Astrocyte (in vitro differentiated cells and primary cell): ENCODE measurements around the gene CELA3B. TPM values are rescaled to one million over a fixed set of nuclear protein-coding genes. Genes with fewer than 3 reads are reported as not detected.
"Not testable (repeated sequence)": the region's sequence is repeated elsewhere in the genome, so short reads cannot be mapped to it uniquely, and the experiment has no call there.

Experiments
- DNase-seq: peaks from one replicate; pipeline ENCODE4 v3.0.0-alpha.2; 2010; ENCODE audit warnings: low read depth
- FAIRE-seq: peaks from 2 replicates; lab custom pipeline; 2011; peaks lifted over from hg19 to GRCh38; lab: Jason Lieb, UNC
- H2AFZ ChIP-seq: 2 replicates; pipeline ENCODE4 v1.6.0; 2012; ENCODE audit warnings: low read depth, low read length, inconsistent platforms
- H3K27ac ChIP-seq: 2 replicates; pipeline ENCODE4 v1.5.1; 2011; ENCODE audit warnings: low read depth, low read length, inconsistent platforms
- H3K27me3 ChIP-seq: 2 replicates; pipeline ENCODE4 v1.6.0; 2011; ENCODE audit warnings: low read length, inconsistent platforms; ENCODE audit not compliant: insufficient read depth
- H3K36me3 ChIP-seq: 2 replicates; pipeline ENCODE4 v1.5.1; 2011; ENCODE audit warnings: low read length, inconsistent platforms; ENCODE audit not compliant: insufficient read depth
- H3K4me1 ChIP-seq: 2 replicates; pipeline ENCODE4 v1.5.1; 2011; ENCODE audit warnings: low read length, inconsistent platforms; ENCODE audit not compliant: insufficient read depth
- H3K4me2 ChIP-seq: 2 replicates; pipeline ENCODE4 v1.6.0; 2012; ENCODE audit warnings: low read length, inconsistent platforms
- H3K4me3 ChIP-seq: 2 replicates; pipeline ENCODE4 v1.5.1; 2011; ENCODE audit warnings: low read depth, mild to moderate bottlenecking, low read length, inconsistent platforms; ENCODE audit not compliant: insufficient read depth
- H3K79me2 ChIP-seq: 2 replicates; pipeline ENCODE4 v1.6.0; 2012; ENCODE audit warnings: mild to moderate bottlenecking, low read length, inconsistent platforms; ENCODE audit not compliant: insufficient read depth
- H3K9ac ChIP-seq: 2 replicates; pipeline ENCODE4 v1.6.0; 2012; ENCODE audit warnings: mild to moderate bottlenecking, low read length, inconsistent platforms
- H3K9me3 ChIP-seq: 2 replicates; pipeline ENCODE4 v1.5.1; 2012; ENCODE audit warnings: low read depth, mild to moderate bottlenecking, low read length, inconsistent platforms; ENCODE audit not compliant: insufficient read depth
- H4K20me1 ChIP-seq: 2 replicates; pipeline ENCODE4 v1.6.0; 2012; ENCODE audit warnings: low read length, inconsistent platforms; ENCODE audit not compliant: insufficient read depth
- H3K27ac Mint-ChIP-seq: one replicate; pipeline ENCODE4 v1.8.0; 2021; ENCODE audit warnings: mild to moderate bottlenecking, mixed read lengths; ENCODE audit not compliant: unreplicated experiment
- H3K27me3 Mint-ChIP-seq: one replicate; pipeline ENCODE4 v1.8.0; 2021; ENCODE audit warnings: low read depth, mixed read lengths; ENCODE audit not compliant: unreplicated experiment
- H3K36me3 Mint-ChIP-seq: one replicate; pipeline ENCODE4 v1.8.0; 2021; ENCODE audit warnings: low read depth, mixed read lengths; ENCODE audit not compliant: unreplicated experiment
- H3K4me1 Mint-ChIP-seq: one replicate; pipeline ENCODE4 v1.8.0; 2021; ENCODE audit warnings: low read depth, mixed read lengths; ENCODE audit not compliant: unreplicated experiment
- H3K4me3 Mint-ChIP-seq: one replicate; pipeline ENCODE4 v1.8.0; 2021; ENCODE audit warnings: mild to moderate bottlenecking, moderate library complexity, mixed read lengths; ENCODE audit not compliant: unreplicated experiment
- H3K9me3 Mint-ChIP-seq: one replicate; pipeline ENCODE4 v1.8.0; 2021; ENCODE audit warnings: mild to moderate bottlenecking, mixed read lengths; ENCODE audit not compliant: unreplicated experiment
- EZH2 ChIP-seq: IDR thresholded peaks from 2 replicates; pipeline ENCODE4 v1.6.1; 2012; ENCODE audit warnings: mild to moderate bottlenecking, low read length, inconsistent platforms; ENCODE audit not compliant: insufficient read depth
- total RNA-seq: library from RNA; stranded (reverse); gene quantifications from 2 replicates; pipeline ENCODE4 v1.2.1, GENCODE V29; 2021
- TF ChIP-seq, protein P1 (sequence below): IDR thresholded peaks from 2 replicates; pipeline ENCODE4 v1.5.1; 2011; ENCODE audit warnings: low read depth, mild to moderate bottlenecking, inconsistent platforms, low read length, moderate library complexity; ENCODE audit not compliant: insufficient read depth

CELA3B gene
- total RNA-seq, 1 donor from 2014 or later = not detected

DNA sequence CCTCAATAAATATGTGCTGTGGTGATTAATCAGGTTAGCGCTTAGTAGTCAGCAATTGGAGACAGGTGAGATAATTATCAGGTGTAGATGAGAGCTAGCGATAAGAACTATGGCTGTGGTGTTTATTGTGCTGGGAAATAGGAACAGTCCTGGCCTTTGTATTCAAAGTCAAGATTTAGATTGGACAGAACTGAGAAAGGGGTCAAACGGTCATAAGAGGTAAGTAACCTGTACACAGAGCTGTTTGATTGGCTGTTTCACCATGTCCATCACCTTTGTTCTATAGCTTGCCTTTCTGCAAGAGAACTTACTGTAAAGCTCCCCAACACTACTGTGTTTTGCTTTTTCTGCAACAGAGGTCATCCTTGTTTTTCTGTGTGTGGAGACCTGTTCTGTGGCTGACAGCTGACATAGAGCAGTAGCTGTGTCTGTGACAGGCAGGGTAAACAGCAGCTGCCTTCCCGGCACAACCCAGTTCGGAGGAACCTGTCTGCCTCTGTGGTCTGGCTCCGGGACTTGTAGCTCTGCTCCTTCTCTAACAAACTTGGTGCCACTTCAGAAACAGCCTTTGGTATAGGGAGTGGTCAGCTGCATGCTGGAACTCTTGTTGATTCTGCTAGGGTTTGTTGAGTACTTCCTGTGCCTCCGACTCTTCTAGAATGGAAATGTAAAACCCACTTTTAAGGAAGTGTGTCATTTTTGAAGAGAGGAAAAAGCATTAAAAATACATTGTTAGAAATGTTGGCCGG, 54.6 kb downstream of the CELA3B start:
- no peaks in the 10 kb centered on the region for H3K27me3 ChIP-seq
- H3K9ac ChIP-seq = no peak overlapping the region
- H3K4me1 ChIP-seq = peaks cover under 1% of the 10 kb centered on the region
- H3K9me3 ChIP-seq = no peaks in the 10 kb centered on the region
- Mint-ChIP-seq H3K9me3 (no peaks in the 10 kb centered on the region), H3K36me3 (no peaks in the 10 kb centered on the region), H3K27ac (no peak overlapping the region), H3K4me3 (no peak overlapping the region), H3K4me1 (no peaks in the 10 kb centered on the region), H3K27me3 (no peaks in the 10 kb centered on the region)
- FAIRE-seq = no peak
- no peak overlapping the region for H3K4me3 ChIP-seq
- H2AFZ ChIP-seq = no peak overlapping the region
- H4K20me1 ChIP-seq = peaks cover 7% of the 10 kb centered on the region
- DNase-seq = no peak
- TF ChIP-seq EZH2 = no peak
- TF ChIP-seq, protein P1, sequence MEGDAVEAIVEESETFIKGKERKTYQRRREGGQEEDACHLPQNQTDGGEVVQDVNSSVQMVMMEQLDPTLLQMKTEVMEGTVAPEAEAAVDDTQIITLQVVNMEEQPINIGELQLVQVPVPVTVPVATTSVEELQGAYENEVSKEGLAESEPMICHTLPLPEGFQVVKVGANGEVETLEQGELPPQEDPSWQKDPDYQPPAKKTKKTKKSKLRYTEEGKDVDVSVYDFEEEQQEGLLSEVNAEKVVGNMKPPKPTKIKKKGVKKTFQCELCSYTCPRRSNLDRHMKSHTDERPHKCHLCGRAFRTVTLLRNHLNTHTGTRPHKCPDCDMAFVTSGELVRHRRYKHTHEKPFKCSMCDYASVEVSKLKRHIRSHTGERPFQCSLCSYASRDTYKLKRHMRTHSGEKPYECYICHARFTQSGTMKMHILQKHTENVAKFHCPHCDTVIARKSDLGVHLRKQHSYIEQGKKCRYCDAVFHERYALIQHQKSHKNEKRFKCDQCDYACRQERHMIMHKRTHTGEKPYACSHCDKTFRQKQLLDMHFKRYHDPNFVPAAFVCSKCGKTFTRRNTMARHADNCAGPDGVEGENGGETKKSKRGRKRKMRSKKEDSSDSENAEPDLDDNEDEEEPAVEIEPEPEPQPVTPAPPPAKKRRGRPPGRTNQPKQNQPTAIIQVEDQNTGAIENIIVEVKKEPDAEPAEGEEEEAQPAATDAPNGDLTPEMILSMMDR = no peak
- H3K27ac ChIP-seq = no peak overlapping the region
- peaks cover 6% of the 10 kb centered on the region for H3K79me2 ChIP-seq
- peaks cover 3% of the 10 kb centered on the region for H3K36me3 ChIP-seq
- no peak overlapping the region for H3K4me2 ChIP-seq

DNA sequence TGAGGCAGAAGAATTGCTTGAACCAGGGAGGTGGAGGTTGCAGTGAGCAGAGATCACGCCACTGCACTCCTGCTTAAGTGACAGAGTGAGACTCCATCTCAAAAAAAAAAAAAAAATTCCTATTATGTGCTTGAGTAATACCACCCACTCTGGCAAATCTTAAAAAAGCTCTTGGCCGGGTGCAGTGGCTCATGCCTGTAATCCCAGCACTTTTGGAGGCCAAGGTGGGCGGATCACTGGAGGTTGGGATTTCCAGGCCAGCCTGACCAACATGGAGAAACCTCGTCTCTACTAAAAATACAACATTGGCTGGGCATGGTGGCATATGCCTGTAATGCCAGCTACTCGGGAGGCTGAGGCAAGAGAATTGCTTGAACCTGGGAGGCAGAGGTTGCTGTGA, 58.0 kb downstream of the CELA3B start:
- FAIRE-seq, DNase-seq, H4K20me1 ChIP-seq, H3K4me3 Mint-ChIP-seq, H3K27me3 ChIP-seq, H3K4me1 Mint-ChIP-seq, H3K9me3 ChIP-seq, H3K36me3 Mint-ChIP-seq, H3K9ac ChIP-seq, H3K36me3 ChIP-seq, H3K27ac Mint-ChIP-seq, H3K27me3 Mint-ChIP-seq, H3K27ac ChIP-seq, H3K4me3 ChIP-seq, H3K79me2 ChIP-seq, H3K9me3 Mint-ChIP-seq, H2AFZ ChIP-seq, H3K4me1 ChIP-seq, H3K4me2 ChIP-seq: not testable (repeated sequence)

DNA sequence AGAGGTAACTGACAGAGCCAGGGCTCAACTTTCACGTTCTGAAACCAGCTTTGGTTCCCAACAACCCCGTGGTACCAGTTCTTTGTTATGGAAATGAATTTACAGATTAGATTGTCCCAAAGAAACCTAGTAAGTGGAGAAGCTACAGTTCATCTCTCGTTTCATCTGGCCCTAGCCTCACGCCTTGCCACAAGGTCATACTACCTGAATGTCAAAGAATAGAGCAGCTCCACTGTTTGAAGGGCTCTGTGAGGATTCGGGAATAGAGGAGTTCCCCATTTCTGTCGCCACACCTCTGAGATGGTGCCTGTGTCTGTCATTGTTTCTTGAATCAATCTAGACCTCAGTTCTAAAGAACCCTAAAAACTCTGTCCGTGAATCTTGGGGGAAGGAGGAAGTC, 60.7 kb downstream of the CELA3B start:
- Histone ChIP-seq H3K4me3 (no peak overlapping the region), H3K27ac (no peak overlapping the region), H3K79me2 (no peaks in the 10 kb centered on the region), H3K4me1 (peaks cover 7% of the 10 kb centered on the region), H3K9me3 (no peaks in the 10 kb centered on the region), H3K36me3 (no peaks in the 10 kb centered on the region), H3K27me3 (no peaks in the 10 kb centered on the region), H3K4me2 (no peak overlapping the region), H3K9ac (no peak overlapping the region), H4K20me1 (no peaks in the 10 kb centered on the region), H2AFZ (no peak overlapping the region)
- no peak overlapping the region for H3K4me3 Mint-ChIP-seq
- no peak for TF ChIP-seq EZH2
- TF ChIP-seq, protein P1 = no peak
- H3K9me3 Mint-ChIP-seq = no peaks in the 10 kb centered on the region
- no peaks in the 10 kb centered on the region for H3K4me1 Mint-ChIP-seq
- FAIRE-seq (no peak), DNase-seq (no peak)
- no peaks in the 10 kb centered on the region for H3K27me3 Mint-ChIP-seq
- no peak overlapping the region for H3K27ac Mint-ChIP-seq
- H3K36me3 Mint-ChIP-seq = no peaks in the 10 kb centered on the region
